Duodenal mucosa (tissue), 2 donors: Measurements from ENCODE around the gene SPEM2.

Experiments
- H3K27ac ChIP-seq: one replicate; pipeline ENCODE4 v1.7.0; 2013; ENCODE audit warnings: low read depth, low read length
- H3K27me3 ChIP-seq, 2 donors: one replicate each; pipeline ENCODE4 v1.7.0; 2013; ENCODE audit warnings: low read length in 2 of 2, control low read depth in 1 of 2; ENCODE audit not compliant: insufficient read depth in 2 of 2, control insufficient read depth in 1 of 2
- H3K36me3 ChIP-seq, 2 donors: one replicate each; pipeline ENCODE4 v1.7.0; 2013; ENCODE audit warnings: low read length in 2 of 2, control low read depth in 1 of 2; ENCODE audit not compliant: insufficient read depth in 2 of 2, control insufficient read depth in 1 of 2
- H3K4me1 ChIP-seq, 2 donors: one replicate each; pipeline ENCODE4 v1.7.0; 2013; ENCODE audit warnings: low read length in 2 of 2, control low read depth in 1 of 2; ENCODE audit not compliant: insufficient read depth in 2 of 2, control insufficient read depth in 1 of 2
- H3K4me3 ChIP-seq, 2 donors: one replicate each; pipeline ENCODE4 v1.7.0; 2013; ENCODE audit warnings: low read length in 2 of 2, low read depth in 1 of 2
- H3K9ac ChIP-seq, 2 donors: one replicate each; pipeline ENCODE4 v1.7.0; 2013; ENCODE audit warnings: low read length in 2 of 2, low read depth in 1 of 2
- H3K9me3 ChIP-seq, 2 donors: one replicate each; pipeline ENCODE4 v1.7.0; 2013; ENCODE audit warnings: low read length in 2 of 2, control low read depth in 1 of 2; ENCODE audit not compliant: control insufficient read depth in 1 of 2

Gene SPEM2

DNA sequence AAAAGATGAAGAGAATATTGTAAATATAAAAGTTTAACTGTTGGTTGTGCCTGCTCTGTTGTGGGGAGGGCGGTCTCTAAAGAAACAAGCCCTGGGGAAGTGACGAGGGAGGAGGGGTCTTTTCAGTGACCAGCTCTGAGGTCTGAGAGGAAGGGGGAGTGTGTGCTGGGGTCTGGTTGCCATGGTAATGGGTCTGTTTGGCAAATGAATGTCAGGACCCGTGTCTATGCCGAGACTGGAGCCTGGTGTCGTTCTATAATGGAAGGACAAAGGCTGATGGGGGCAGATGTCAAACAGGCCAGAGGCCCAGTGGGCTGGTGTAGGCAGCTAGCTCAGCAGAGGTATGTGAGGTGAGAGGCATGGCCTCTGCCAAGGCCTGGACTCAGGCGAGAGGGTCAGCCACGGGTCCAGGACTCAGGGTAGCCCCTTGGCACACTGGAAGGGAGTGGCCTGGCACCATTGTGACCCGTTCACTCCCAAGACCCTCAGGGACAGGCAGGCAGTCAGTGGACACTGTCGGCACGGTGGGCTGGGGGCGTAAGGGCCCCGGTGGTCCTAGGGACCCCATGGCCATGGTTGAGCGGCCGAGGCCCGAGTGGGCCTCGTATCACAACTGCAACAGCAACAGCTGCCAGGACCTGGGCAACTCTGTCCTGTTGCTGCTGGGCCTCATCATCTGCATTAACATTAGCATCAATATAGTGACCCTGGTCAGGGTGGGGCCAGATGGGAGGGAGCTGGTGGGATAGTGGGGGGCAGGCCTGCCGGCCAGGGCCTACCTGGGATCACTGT, 5.4 kb upstream of the SPEM2 start, which contains the start of gene SPEM1:
Gene SPEM1 (plus strand): TSS at position 506 of the 792 bp plus-strand sequence. CDS start 61 bp downstream, at position 567.
- H3K4me3 ChIP-seq = no peak within 1 kb of the TSS
- H3K9me3 ChIP-seq = no peaks in the 10 kb centered on the region
- H3K27me3 ChIP-seq = peaks cover 0 to 3% of the 10 kb centered on the region in 2 donors
- no peak within 1 kb of the TSS for H3K9ac ChIP-seq
- H3K27ac ChIP-seq = no peak within 1 kb of the TSS
- H3K36me3 ChIP-seq = no peaks in the 10 kb centered on the region
- H3K4me1 ChIP-seq = no peaks in the 10 kb centered on the region

DNA sequence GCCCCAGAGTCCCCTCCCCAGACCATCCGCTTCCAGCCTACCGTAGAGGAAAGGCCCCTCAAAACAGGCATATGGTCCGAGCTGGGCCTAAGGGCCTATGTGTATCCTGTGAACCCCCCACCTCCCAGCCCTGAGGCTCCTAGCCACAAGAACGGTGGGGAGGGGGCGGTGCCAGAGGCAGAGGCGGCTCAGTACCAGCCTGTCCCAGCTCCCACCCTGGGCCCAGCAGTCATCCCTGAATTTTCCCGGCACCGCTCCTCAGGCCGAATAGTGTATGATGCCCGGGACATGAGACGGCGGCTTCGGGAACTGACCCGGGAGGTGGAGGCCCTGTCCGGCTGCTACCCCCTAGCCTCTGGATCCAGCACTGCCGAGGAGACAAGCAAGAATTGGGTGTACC, 4.2 kb upstream of the SPEM2 start:
- H3K4me1 ChIP-seq = no peaks in the 10 kb centered on the region
- H3K36me3 ChIP-seq = no peaks in the 10 kb centered on the region
- H3K4me3 ChIP-seq = no peak overlapping the region
- H3K27ac ChIP-seq = no peak overlapping the region
- H3K27me3 ChIP-seq = peaks cover 0 to 3% of the 10 kb centered on the region in 2 donors
- H3K9ac ChIP-seq = no peak overlapping the region
- H3K9me3 ChIP-seq = no peaks in the 10 kb centered on the region

DNA sequence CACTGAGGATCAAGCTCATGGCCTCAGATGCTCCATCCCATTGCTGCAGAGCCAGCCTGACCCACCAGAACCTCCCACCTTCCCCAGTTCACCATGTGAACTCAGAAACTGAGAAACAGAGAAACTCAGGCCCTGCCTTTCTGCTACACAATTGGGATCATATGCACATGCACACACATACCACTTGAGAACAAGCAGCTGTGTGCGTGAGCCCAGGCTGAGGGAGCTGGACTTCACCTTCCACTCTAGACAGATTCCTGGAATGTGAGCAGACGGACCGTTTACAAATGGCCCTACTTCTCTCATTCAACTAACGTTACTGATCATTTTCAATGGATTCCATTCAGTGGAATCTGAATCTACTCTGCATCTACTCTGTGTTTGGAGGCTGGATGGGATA, 1.7 kb upstream of the SPEM2 start:
- H3K27ac ChIP-seq = no peak overlapping the region
- no peaks in the 10 kb centered on the region for H3K36me3 ChIP-seq
- H3K4me1 ChIP-seq = no peaks in the 10 kb centered on the region
- H3K9me3 ChIP-seq = no peaks in the 10 kb centered on the region
- H3K27me3 ChIP-seq = peaks cover 0 to 3% of the 10 kb centered on the region in 2 donors
- H3K9ac ChIP-seq = no peak overlapping the region
- H3K4me3 ChIP-seq = no peak overlapping the region

DNA sequence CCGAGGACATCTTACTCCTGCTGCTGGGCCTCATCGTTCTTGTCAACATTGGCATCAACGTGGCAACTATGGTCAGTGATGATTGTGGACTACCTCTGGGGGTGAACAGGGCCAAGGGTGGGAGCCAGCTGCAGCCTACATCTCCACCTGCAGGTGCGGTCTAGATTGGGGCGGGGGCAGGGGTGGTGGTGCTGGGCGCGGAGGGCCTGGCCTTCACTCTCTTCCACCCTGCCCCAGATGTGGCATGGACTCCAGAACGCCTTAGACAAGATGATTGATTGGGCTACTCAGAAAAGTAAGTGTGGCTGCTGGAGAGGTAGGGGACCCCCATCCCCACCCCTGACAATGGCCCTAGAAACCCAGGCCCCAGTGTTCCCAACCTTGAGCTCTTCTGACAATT, 340 bp downstream of the SPEM2 start:
- no peak overlapping the region for H3K4me3 ChIP-seq
- peaks cover 0 to 3% of the 10 kb centered on the region in 2 donors for H3K27me3 ChIP-seq
- H3K36me3 ChIP-seq = no peaks in the 10 kb centered on the region
- H3K27ac ChIP-seq = no peak overlapping the region
- H3K9ac ChIP-seq = no peak overlapping the region
- no peaks in the 10 kb centered on the region for H3K4me1 ChIP-seq
- no peaks in the 10 kb centered on the region for H3K9me3 ChIP-seq

DNA sequence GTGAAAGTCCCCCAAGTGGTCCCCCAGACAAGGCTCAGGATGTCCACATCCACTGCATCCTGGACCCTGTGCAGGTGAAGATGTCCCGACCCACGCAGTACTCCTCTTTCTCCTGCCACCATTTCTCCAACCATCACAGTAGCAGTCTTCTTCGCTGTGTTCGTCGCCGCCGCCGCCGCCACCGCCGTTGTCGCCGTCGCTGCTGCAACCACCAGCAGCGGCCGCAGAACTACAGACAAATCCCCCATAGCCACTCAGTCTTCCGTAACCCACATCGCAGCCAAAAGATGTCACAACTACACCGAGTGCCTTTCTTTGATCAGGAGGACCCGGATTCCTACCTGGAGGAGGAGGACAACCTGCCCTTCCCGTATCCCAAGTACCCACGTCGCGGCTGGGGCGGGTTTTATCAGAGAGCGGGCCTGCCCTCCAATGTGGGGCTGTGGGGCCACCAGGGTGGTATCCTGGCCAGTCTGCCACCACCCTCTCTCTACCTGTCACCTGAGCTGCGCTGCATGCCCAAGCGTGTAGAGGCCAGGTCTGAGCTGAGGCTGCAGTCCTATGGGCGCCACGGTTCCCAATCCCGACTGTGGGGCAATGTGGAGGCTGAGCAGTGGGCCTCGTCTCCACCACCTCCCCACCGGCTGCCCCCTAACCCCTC, 917 bp downstream of the SPEM2 start:
- peaks cover 0 to 3% of the 10 kb centered on the region in 2 donors for H3K27me3 ChIP-seq

DNA sequence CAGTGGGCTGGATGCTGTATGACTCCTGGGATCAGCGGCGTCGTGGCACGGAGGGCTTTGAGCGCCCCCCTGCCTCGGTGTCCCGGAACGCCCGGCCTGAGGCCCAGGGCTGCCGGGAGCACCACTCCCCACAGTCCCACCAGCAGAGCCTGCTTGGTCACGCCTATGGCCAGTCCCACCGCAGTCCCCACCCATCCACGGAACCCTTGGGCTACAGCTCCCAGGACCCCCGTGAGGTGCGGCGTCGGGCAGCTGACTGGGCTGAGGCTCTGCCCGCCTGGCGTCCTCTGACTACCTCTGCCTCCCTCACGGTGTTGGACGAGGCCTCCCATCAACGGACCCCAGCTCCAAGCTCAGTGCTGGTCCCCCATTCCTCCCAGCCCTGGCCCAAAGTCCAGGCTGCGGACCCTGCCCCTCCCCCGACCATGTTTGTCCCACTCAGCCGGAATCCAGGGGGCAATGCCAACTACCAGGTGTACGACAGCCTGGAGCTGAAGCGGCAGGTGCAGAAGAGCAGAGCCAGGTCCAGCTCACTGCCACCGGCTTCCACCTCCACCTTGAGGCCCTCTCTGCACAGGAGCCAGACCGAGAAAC, 1.6 kb downstream of the SPEM2 start:
- Histone ChIP-seq H3K36me3 (no peaks in the 10 kb centered on the region), H3K4me1 (no peaks in the 10 kb centered on the region)

More for the DNA sequence above, 917 bp downstream of the SPEM2 start:
- H3K4me3 ChIP-seq = no peak overlapping the region
- no peaks in the 10 kb centered on the region for H3K9me3 ChIP-seq
- no peaks in the 10 kb centered on the region for H3K36me3 ChIP-seq
- no peaks in the 10 kb centered on the region for H3K4me1 ChIP-seq
- no peak overlapping the region for H3K9ac ChIP-seq
- H3K27ac ChIP-seq = no peak overlapping the region

DNA sequence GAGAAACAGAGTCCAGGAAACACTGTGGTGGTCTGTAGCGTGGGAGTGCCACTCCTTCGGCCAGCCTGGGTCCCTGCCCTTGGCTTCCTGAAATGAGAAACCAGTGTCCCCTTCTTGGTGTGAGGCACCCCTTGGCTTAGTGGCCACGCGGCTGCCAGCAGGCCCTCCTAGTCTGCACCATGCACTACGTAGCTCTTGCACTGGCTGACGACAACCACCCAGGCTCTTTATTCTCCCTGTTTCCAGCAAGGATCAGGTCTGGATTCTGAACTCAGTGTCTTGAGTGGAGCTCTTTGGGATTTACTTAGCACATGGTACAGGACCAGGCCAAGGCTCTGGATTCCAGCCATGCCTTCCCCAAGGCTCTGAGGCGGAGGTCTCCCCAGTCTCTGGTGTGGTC, 2.1 kb downstream of the SPEM2 start:
- no peak overlapping the region for H3K27ac ChIP-seq
- no peaks in the 10 kb centered on the region for H3K9me3 ChIP-seq

More for the DNA sequence above, 1.6 kb downstream of the SPEM2 start:
- Histone ChIP-seq H3K27ac (no peak overlapping the region), H3K9ac (no peak overlapping the region), H3K27me3 (peaks cover 0 to 3% of the 10 kb centered on the region in 2 donors), H3K9me3 (no peaks in the 10 kb centered on the region), H3K4me3 (no peak overlapping the region)

DNA sequence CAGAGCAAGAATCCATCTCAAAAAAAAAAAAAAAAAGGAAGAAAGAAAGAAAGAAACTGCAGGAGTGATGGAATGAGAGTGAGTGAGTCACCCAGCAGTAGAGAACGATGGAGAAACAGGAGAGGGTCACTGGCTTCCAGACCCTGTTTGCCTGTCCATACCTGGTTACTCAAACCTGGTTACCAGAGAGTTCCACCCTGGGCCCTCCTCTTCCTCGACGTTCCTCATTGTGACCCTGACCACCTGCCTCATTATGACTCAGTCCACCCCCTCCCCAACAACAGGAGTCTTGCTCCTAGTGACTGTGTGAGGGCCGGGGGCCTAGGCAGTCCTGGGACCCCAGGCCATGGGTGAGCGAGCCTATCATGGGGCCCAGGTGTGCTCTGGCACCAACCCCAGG, 3.1 kb downstream of the SPEM2 start, which contains the start of gene SPEM3:
Gene SPEM3 (plus strand): TSS at position 301 of the 400 bp plus-strand sequence. CDS start 46 bp downstream, at position 347.
- Histone ChIP-seq H3K4me1 (no peaks in the 10 kb centered on the region), H3K4me3 (no peak within 1 kb of the TSS), H3K9ac (no peak within 1 kb of the TSS), H3K36me3 (no peaks in the 10 kb centered on the region), H3K27ac (no peak within 1 kb of the TSS), H3K27me3 (peaks cover 0 to 2% of the 10 kb centered on the region in 2 donors), H3K9me3 (no peaks in the 10 kb centered on the region)

More for the DNA sequence above, 2.1 kb downstream of the SPEM2 start:
- Histone ChIP-seq H3K36me3 (no peaks in the 10 kb centered on the region), H3K4me3 (no peak overlapping the region), H3K4me1 (no peaks in the 10 kb centered on the region), H3K27me3 (peaks cover 0 to 3% of the 10 kb centered on the region in 2 donors), H3K9ac (no peak overlapping the region)

DNA sequence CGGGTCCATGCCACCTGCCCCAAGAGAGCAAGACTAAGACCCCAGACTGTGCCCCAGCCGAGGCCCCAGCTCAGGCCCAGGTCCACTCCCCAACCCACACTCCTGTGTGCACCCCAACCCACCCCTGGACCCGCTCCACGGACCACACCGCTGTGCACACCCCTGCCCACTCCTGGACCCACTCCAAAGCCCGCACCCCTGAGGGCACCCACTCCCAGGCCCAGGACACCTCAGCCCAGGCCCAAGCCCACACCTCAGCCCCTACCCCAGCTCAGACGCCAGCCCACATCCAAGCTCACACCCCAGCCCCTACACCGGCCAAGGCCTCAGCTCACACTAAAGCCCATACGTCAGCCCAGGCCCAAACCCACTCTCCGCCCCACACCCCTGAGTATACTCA, 4.3 kb downstream of the SPEM2 start:
- Histone ChIP-seq H3K27me3 (no peaks in the 10 kb centered on the region), H3K4me1 (no peaks in the 10 kb centered on the region), H3K9ac (no peak overlapping the region), H3K4me3 (no peak overlapping the region), H3K36me3 (no peaks in the 10 kb centered on the region), H3K27ac (no peak overlapping the region), H3K9me3 (no peaks in the 10 kb centered on the region)

DNA sequence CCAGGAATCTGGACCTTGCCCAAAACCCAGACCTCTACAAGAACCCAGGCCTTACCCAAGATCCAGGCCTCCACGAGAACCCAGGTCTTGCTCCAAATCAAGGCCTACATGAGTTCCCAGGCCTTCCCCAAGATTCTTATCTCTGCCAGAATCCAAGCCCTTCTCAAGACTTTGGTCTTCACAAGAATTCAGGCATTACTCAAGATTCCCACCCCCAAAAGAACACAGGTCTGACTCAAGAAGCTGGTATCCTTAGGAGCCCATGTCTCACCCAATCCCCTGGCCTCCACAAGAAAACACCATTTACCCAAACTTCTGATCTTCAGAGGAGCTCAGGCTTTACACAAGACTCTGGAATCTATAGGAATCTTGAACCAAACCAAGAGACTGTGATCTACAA, 5.8 kb downstream of the SPEM2 start:
- H3K4me3 ChIP-seq = no peak overlapping the region
- H3K9ac ChIP-seq = no peak overlapping the region
- no peak overlapping the region for H3K27ac ChIP-seq
- H3K27me3 ChIP-seq = no peaks in the 10 kb centered on the region
- no peaks in the 10 kb centered on the region for H3K9me3 ChIP-seq
- no peaks in the 10 kb centered on the region for H3K36me3 ChIP-seq
- H3K4me1 ChIP-seq = peaks cover 2 to 9% of the 10 kb centered on the region in 2 donors
